Fibroblast of skin of right quadriceps (primary cell): ENCODE data around the gene PHLDB1.
"Not testable (repeated sequence)": the region's sequence is repeated elsewhere in the genome, so short reads cannot be mapped to it uniquely, and the experiment has no call there.

Source experiments
- DNase-seq: peaks from one replicate; pipeline ENCODE4 v3.0.0-alpha.2; 2013

The PHLDB1 gene

DNA sequence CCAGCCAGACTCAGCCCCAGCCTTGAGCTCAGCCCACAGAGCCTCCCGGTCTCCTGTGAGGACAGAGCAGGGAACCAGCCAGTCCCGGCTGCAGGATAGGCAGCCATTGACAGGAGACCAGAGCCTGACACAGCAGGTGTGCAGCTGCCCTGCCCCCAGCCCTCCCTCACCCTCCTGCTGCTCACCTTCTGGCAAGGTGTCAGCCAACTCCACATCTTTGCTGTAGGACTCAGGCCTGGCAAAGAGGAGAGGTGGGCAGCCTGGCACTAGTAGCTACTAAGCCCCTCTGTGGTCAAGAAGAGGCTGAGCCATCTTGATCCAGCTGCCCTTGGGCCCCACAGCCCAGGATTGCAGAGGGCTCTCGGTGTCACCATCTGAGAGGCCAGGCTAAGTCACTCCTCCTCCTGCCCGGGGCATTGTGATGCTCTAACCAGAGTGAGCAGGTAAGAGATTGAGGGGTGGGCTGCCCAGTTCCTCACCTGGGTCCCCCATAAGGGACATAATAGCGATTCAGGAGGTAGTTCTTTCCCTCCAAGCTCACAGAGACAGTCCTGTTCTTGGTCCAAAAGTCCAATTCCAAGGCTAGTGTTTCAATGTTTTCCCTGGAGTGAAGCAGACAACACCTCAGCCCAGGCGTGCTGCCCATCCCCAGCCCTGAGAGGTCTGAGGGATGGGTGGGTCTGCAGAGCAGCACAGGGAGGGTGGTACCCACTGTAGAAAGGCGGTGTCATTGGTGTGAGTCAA lies 53.4 kb downstream of the PHLDB1 start:
- DNase-seq = no peak

DNA sequence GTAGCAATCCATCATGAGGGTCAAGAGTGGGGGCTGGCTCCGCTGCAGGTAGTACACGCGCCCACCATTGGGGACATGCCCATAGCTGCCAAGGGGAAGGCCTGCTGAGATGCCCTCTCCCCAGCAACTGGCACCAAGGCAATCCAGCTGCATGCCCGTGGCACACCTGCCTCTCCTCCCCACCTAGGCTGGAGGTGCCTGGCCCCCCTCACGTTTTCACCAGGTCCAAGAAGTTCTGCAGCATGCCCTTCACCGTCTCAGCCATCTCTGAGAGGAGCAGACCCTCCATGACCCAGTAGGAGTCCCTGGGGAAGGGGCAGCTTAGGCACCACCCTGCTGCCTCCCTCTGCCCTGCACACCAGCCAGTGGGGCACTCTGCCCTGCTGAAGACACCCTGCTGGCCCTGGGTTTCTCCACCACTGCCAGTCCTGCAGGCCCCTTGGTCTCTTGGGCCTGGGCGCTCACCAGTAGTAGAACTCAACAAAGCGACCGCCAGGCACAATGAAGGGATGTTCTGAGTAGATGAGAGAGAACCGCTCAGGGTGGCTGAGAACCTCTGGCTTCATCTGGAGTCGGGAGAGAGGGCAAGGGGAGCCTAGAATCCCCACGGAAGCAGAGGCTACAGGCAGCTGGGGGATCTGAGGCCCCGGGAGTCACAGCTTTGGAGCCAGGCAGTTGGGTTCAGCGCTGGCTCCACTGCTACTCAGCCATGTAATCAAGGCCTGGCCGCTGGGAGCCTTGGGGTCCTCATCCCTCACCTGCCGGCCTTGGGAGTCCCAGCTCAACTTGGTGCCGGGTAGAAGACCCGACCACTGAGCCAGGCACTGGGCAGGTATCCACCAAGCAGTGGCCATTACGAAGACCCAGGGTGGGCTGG lies 54.2 kb downstream of the PHLDB1 start:
- DNase-seq = no peak

DNA sequence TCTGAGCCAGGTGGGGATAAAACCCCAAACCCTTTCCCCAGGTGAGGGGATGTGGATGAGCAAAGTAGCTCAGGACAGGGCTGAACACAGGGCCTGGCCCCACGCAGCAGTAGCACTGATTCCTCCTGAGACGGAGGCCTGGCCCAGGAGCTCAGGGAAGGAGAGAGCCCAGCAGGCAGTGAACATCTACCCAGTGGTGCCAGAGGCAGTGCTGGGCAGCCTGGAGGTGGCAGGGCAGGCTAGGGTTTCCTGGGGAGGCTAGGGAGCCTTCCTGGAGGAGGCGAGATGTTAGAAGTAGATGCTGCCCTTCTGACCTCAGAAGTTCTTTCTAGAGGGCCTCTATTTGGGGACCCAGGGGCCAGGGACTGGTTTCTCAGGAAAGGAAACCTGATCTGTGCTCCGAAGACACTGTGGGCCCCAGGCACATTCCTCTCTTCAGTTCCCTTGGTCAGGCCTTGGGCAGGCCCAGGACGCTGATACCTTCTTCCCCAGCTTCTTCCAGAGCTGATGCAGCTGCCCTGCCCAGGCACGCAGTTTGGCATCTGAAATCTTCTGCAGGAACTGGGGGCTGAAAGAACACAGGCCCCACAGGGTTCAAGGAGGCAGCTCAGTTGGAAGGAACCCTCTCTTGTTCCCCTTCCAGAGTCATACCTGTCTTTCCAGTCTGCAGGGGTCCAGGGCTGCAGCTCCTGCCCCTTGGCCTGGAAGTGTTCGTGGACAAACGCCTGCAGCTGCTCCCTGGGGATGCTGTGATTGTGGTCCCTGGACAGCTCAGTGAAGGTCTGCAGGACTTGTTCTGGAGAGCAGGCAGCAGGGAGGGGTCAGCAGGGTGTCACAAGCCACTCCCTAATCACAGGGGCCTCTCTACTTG lies 55.2 kb downstream of the PHLDB1 start:
- DNase-seq = no peak

DNA sequence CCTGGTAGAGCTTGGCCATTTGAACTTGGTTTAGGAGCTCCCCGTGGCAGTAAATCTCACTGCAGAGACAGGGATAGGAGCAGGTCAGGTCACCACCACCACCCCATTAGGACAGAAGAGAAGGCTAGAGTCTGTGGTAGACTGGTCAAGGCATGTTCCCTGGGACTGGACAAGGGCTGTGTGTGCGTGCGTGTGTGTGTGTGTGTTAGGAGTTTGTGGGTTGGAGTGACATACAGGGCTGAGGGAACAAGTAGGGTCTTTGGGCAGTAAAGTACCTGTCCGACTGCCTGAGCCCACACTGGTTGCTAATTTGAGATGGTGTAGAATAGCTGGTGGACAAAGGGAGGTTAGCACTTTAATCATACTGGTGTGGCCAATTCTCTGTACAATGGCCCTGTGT lies 56.0 kb downstream of the PHLDB1 start:
- DNase-seq = no peak

DNA sequence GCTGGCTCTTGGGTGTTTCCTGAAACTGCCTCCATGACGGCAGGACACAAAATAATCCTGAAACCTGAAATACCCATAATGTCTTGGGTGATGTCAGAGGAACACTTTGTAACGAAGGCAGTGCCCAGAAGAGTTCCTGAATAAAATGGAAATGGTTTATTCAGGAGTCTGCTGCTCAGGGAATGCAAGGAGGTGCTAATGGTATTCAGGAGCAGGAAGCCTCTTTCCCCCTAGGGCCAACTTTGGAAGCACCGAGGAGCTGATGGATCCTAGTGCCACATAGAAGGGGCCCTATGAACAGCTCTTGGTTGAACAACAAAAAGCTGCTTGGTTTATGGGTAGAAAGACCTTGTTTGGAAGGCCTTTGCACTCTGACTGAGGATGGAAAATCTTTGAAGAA lies 56.5 kb downstream of the PHLDB1 start:
- DNase-seq = no peak

DNA sequence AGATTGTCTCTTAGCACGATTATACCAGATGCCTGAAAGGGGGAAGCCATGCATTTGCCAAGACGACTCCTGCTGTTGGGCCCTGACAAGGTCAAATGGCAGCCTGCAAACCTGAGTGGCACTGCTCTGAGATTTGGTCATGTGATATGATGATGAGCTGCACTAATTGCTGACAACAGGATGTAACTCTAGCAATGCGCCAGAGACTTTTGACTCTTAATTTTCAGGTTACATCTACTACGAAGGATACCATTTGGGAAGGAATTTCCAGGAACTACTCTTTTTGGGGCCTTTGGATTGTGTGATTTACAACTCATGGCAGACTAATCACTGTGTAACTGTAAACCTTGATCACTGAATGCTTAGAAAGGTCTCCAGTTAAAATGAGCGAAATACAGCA lies 59.0 kb downstream of the PHLDB1 start:
- no peak for DNase-seq

DNA sequence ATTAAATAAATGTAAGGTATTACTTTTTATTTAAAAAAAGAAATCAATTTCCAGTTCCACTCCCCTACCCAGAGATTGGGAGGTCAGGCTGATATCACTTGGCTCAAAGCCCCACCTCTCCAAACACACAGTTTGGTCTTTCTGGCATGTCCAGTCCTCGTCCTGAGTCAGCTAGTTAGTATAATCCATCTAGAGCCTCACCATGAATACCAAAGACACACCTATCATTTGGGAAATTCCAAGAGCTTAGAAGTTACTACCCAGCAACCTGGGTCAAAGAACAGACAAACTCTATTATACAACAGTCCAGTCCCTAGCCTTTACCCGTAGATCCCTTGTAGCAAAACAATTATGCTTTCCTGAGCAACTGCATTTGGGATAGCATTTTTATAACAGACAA lies 62.6 kb downstream of the PHLDB1 start:
- DNase-seq = no peak

DNA sequence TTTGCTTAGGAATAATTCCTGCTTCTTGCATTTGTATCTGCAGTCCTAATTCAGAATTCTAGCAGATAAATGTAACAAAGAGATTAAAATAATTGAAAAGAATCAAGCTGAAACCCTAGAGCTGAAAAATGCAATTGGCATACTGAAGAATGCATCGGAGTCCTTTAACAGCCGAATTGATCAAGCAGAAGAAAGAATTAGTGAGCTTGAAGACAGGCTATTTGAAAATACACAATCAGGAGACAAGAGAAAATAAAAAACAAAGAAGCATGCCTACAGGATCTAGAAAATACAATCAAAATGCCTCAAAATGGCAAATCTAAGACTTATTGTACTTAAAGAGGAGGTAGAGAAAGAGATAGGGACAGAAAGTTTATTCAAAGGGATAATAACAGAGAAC lies 63.8 kb downstream of the PHLDB1 start:
- DNase-seq = no peak

DNA sequence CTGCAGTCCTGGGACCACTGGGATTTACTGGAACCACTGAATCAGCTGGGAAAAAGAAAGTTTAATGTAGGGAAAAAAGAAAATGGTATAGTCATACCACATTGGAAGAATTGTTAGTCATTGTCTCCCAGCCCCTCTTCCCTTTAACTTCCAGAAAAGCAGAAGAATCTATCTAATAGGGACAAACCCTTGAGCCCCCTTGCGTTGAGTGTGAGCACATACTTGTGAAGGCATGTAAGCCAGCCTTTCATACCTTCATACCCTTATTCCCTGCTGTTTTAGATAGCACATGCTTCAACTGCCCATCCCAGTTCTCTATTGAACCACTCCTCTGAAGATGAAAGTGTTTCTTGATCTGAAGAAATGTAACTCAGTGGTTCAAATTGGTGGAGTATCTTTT lies 65.4 kb downstream of the PHLDB1 start:
- peak; percentile 17 for DNase-seq

DNA sequence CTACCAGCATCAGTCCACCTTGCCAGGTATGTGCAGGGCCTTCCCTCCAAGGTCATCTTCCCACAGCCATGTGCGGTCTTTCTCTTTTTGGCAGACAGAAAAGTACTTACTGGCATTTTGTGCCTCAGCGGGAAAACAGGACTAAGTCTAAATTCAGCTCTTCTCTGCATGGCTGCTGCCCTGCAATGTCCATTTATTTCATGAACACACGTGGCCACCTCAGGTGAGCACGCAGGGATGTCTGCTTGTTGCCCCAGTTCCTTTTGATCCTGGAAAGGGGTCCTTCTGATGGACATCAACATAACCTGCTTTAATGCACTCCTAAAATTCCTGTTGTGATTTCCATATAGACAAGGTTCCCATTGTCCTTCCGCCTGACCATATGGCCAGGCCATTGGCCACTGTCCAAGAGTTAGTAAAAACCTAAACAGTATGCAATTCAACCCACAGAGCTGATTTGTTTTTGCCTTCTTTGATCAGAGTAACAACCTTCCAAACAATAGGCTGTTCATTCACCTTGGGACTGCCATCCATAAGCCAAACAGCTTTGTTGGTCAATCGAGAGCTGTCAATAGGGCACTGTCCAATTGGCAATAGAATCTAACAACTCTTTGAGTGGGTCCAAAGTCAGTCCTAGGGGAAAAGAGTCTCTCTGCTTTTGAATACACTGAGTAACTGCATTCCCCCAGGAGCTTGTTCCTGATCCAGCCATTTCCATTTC lies 66.1 kb downstream of the PHLDB1 start:
- DNase-seq = no peak

DNA sequence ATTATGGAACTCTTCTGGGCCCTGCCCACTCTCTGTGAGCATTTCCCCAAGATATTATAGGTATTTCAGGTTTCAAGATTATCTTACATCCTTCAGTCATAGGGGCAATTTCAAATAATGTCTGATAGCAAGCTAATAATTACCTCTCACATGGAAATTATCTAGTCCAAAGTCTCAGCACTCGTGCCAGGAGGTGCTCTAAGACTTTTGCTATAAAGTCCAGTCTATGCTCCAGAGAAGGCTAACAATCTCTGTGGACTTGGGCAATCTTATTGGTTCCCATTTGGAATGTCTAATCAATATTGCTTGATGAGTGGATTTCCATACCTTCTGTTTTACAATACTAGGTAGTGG lies 66.6 kb downstream of the PHLDB1 start:
- no peak for DNase-seq

DNA sequence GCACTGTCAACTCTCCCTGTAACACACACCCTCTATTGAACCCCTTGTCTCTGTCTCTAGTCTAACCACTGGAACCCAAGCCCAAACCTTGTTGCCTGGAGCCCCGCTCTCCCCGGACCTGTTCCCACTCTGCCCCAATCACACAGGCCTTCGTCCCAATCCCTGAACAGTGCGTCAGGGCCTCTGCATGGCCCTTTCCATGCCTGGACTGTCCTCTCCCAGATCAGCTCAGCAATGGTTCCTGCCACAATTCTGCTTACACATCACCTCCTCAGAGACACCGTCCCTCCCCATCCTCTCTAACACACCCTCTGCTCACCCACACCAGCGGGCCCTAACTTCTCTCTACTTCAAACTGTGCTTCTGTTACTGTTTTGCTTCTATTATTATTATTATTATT lies 70.6 kb downstream of the PHLDB1 start:
- DNase-seq = no peak

DNA sequence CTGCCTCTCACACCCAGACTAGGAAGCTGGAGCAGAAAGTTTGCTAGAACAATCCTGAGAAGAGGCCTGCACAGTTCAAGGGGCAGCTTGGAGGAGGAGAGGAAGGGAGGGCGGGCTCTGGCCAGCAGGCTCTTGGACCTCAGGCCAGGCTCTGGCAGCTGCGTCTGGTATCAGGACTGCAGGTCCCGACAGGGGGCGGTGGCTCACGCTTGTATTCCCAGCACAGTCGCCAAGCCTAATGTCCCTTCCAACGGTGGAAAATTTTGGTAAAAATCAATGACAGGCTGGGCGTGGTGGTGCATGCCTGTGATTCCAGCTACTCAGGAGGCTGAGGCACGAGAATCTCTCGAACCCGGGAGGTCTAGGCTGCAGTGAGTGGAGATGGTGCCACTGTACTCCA lies 71.5 kb downstream of the PHLDB1 start:
- not testable (repeated sequence) for DNase-seq

DNA sequence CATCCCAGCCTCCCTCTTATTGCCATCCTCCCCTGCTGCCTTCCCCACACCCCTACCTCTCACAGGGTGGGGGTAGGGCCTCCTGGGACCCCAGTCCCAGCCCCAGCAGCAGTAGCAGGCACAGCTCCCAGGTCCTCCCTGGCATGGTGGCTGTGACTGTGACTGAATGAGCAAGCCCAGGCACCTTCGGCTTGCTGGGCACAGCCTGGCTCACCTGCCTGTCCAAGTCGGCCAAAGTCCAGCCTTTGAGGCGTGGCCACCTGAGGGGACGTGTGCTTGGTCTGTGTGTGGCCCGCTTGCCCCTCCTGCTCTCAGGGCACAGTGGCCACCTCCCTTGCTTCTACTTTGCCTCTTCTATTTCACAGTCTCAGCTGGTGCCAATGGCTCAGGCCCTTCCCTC lies 72.1 kb downstream of the PHLDB1 start, which contains the start of gene TREH:
Gene TREH, minus strand, starts transcription at position 168 of the 400 bp plus-strand sequence. Its CDS starts 23 bp downstream, at position 145.
- no peak for DNase-seq

DNA sequence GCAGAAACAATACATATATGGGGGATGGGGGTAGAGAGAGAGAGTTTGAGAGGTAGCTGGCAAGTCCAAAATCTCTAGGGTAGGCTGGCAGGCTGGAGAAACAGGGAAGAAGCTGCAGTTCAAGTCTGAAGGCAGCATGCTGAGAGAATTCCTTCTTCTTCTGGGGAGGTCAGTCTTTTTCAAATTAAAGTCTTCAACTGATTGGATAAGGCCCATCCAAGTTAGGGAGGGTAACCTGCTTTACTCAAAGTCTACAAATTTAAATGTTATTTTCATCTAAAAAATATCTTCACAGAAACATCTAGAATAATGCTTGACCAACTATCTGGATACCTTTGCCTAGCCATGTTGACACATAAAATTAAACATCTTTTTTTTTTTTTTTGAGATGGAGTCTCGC lies 75.0 kb downstream of the PHLDB1 start:
- DNase-seq = no peak

DNA sequence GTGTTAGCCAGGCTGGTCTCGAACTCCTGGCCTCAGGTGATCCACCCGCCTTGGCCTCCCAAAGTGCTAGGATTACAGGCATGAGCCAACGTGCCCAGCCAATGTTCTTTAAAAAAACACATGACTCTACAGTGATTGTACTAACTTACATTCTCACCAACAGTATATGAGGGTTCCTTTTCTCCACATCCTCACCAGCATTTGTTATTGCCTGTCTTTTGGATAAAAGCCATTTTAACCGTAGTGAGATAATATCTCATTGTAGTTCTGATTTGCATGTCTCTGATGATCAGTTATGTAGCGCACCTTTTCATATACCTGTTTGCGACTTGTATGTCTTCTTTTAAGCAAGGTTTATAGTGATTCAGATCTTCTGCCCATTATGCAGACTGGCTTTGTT lies 75.5 kb downstream of the PHLDB1 start:
- DNase-seq = not testable (repeated sequence)

DNA sequence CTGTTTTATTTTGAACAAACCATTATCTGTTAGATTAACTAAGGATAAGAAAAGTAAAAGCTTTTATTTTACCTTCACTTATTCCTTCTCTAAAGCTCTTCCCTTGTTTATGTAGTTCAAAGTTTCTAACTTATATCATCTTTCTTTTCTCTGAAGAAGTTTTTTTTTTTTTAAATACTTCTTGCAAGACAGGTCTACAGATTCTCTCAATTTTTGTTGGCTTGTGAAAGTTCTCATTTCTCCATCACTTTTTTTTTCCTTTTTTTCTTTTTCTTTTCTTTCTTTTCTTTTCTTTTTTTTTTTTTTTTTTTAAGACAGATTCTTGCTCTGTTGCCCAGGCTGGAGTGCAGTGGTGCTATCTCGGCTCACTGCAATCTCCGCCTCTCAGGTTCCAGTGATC lies 76.8 kb downstream of the PHLDB1 start:
- no peak for DNase-seq

DNA sequence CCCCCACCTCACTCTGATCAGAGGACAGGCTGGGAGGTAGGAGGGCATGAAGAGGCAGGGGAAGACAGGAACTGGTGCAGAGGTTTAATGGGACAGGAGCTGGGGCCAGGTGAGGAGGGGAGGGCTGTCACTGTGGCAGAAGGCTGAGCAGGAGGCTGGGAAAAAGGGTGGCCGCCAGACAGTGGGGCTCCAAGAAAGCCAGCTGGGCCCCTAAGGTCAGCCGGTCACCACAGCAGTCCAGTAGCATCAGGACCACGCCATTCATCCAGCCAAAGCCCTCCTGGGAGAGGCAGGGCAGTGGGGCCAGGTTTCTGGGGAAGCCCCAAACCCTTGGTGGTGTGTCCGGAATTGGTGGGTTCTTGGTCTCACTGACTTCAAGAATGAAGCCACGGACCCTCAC lies 80.5 kb downstream of the PHLDB1 start:
- DNase-seq = no peak

DNA sequence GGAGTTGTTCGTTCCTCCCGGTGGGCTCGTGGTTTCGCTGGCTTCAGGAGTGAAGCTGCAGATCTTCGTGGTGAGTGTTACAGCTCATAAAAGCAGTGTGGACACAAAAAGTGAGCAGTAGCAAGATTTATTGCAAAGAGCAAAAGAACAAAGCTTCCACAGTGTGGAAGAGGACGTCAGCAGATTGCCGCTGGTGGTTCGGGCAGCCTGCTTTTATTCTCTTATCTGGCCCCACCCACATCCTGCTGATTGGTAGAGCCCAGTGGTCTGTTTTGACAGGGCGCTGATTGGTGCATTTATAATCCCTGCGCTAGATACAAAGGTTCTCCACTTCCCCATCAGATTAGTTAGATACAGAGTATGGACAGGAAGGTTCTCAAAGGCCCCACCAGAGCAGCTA lies 80.9 kb downstream of the PHLDB1 start:
- DNase-seq = not testable (repeated sequence)

DNA sequence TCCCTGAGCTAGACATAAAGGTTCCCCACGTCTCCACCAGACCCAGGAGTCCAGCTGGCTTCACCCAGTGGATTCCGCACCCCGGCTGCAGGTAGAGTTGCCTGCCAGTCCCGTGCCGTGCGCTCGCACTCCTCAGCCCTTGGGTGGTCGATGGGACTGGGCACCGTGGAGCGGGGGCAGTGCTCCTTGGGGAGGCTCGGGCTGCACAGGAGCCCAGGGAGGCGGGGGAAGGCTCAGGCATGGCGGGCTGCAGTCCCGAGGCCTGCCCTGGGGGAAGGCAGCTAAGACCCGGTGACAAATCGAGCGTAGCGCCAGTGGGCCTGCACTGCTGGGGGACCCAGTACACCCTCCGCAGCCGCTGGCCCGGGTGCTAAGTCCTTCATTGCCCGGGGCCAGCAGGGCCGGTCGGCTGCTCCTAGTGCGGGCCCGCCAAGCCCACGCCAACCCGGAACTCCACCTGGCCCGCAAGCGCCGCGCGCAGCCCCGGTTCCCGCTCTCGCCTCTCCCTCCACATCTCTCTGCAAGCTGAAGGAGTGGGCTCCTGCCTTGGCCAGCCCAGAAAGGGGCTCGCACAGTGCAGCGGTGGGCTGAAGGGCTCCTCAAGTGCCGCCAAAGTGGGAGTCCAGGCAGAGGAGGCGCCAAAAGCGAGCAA lies 81.6 kb downstream of the PHLDB1 start:
- DNase-seq = no peak

DNA sequence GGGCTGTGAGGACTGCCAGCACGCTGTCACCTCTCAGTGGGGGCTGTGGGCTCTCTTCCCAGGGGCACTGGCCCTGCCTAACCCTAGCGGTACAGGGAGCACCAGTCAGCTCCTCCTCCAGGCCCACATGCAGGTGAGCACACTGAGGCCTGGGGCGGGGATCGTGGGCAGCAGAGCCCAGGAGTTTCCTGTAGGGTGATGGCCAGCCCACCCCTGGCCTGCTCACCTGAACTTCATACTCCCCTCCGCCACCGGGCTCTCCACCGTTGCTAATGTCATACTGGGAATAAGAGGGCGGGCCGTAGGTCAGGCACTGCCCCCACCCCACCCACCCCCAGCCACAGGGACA lies 82.1 kb downstream of the PHLDB1 start:
- no peak for DNase-seq

DNA sequence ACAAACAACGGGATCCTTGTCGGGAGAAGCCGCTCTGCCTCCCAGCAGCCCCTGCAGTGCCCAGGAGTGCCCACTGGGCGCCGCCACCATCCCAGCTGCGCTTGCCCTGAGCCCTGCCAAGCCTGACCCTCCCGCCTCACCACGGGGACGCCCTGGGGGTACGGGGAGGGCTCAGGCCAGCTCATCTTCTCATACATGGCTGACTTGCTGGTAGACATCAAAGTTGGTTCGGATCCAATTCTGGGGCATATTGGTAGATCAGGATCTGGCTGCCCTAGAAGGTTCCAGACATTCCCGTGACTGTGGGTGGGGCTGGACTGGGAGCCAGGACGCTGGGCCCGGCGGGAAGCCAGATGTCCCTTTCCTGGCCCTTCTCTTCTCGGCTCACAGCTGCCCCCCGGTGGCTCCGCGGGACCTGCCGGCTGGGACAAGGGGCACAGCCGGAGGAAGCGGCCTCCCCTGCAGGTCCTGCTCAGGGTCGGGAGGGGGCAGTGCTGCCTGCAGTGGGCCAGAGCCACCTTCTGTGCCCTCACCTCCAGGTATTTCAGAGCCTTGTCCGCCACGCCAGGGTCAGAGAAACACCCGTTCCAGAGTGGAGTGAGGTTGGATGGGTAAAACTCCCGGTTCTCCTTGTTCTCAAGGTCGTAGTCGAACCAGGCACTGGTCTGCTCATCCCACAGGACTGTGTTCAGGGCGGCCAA lies 82.6 kb downstream of the PHLDB1 start:
- peak; percentile 81 for DNase-seq
